A549 (cell line): Measurements from ENCODE around the gene WFDC1. TPM values are rescaled to one million over a fixed set of nuclear protein-coding genes. Genes with fewer than 3 reads are reported as not detected.

ENCODE experiments used
- ATAC-seq, 2 experiments: fragments of 200-7000 bp in 1 of 2; fragments of >200 bp in 1 of 2; cut with Nextera tagmentation in 1 of 2; cut with Tn5 transposase in 1 of 2; 3 replicates each; pipeline versions ENCODE4 v1.8.0 to v1.9.1; 2018 to 2020; ENCODE audit warnings: mild to moderate bottlenecking in 1 of 2, moderate library complexity in 1 of 2
- CTCF ChIA-PET: fragments of 300-600 bp; sonication (Branson Sonifier 250); formaldehyde crosslinking; extraction: SDS; loops from one replicate; lab custom pipeline; 2021; ENCODE audit warnings: antibody characterized with exemption, inconsistent platforms; lab: Yijun Ruan, JAX
- POLR2A ChIA-PET: fragments of 350-600 bp; formaldehyde crosslinking; extraction: SDS; loops from one replicate; lab custom pipeline; 2021; ENCODE audit warnings: antibody characterized with exemption, inconsistent platforms; lab: Yijun Ruan, JAX
- DNase-seq, 2 experiments: peaks; one replicate each; pipeline versions ENCODE4 v3.0.0 to v3.0.0-alpha.2; 2011 to 2016; ENCODE audit warnings: low read depth in 1 of 2, low spot score in 1 of 2
- FAIRE-seq: peaks from 2 replicates; lab custom pipeline; 2011; peaks lifted over from hg19 to GRCh38; lab: Jason Lieb, UNC
- H3K27ac ChIP-seq, 2 experiments: fragments of >200 bp; sonication (Bioruptor Twin); formaldehyde crosslinking; 3 replicates each; pipeline ENCODE4 v1.5.1; 2016 to 2017
- H3K4me1 ChIP-seq: fragments of >200 bp; sonication (Bioruptor Twin); formaldehyde crosslinking; 3 replicates; pipeline ENCODE4 v1.6.1; 2016
- H3K4me2 ChIP-seq: fragments of >200 bp; sonication (Bioruptor Twin); formaldehyde crosslinking; 3 replicates; pipeline ENCODE4 v1.6.1; 2016
- H3K4me3 ChIP-seq: fragments of >200 bp; sonication (Bioruptor Twin); formaldehyde crosslinking; 3 replicates; pipeline ENCODE4 v1.5.1; 2016
- H3K9me3 ChIP-seq: fragments of >200 bp; sonication (Bioruptor Twin); formaldehyde crosslinking; 3 replicates; pipeline ENCODE4 v1.6.1; 2016
- BCL3 ChIP-seq: fragments of >200 bp; sonication (Bioruptor Twin); formaldehyde crosslinking; IDR thresholded peaks from 3 replicates; pipeline ENCODE4 v1.6.1; 2016
- CBX8 ChIP-seq: fragments of 200-600 bp; sonication (generic); IDR thresholded peaks from 2 replicates; pipeline ENCODE4 v1.6.1; 2016
- CHD2 ChIP-seq: fragments of 150-350 bp; IDR thresholded peaks from 2 replicates; pipeline ENCODE4 v1.6.1; 2014; ENCODE audit warnings: low read length; ENCODE audit not compliant: partially characterized antibody
- CHD4 ChIP-seq: fragments of 200-600 bp; sonication (generic); IDR thresholded peaks from 2 replicates; pipeline ENCODE4 v1.6.1; 2016; ENCODE audit warnings: antibody characterized with exemption, mild to moderate bottlenecking, borderline replicate concordance
- CTCF ChIP-seq: fragments of >200 bp; sonication (Bioruptor Twin); formaldehyde crosslinking; IDR thresholded peaks from 3 replicates; pipeline ENCODE4 v1.5.1; 2016
- E2F6 ChIP-seq: IDR thresholded peaks from 2 replicates; pipeline ENCODE4 v1.6.1; 2012; ENCODE audit warnings: low read depth, borderline replicate concordance
- EHMT2 ChIP-seq: fragments of 200-600 bp; sonication (generic); IDR thresholded peaks from 2 replicates; pipeline ENCODE4 v1.6.1; 2016; ENCODE audit warnings: antibody characterized with exemption, low read depth, mild to moderate bottlenecking, moderate library complexity
- ELK1 ChIP-seq: fragments of 150-350 bp; IDR thresholded peaks from 2 replicates; pipeline ENCODE4 v1.6.1; 2014; ENCODE audit warnings: low read depth, mild to moderate bottlenecking, low read length
- EP300 ChIP-seq, 2 experiments: fragments of >200 bp; sonication (Bioruptor Twin); formaldehyde crosslinking; IDR thresholded peaks; 2 replicates in 1 of 2; 3 replicates in 1 of 2; pipeline ENCODE4 v1.6.1; 2016 to 2017
- FOSB ChIP-seq: fragments of 250-450 bp; sonication (Bioruptor Pico); IDR thresholded peaks from 2 replicates; pipeline ENCODE4 v1.5.0; 2020; ENCODE audit warnings: mild to moderate bottlenecking, moderate library complexity
- FOXS1 ChIP-seq: fragments of 250-450 bp; sonication (Bioruptor Pico); IDR thresholded peaks from 2 replicates; pipeline ENCODE4 v1.5.0; 2020; ENCODE audit warnings: mild to moderate bottlenecking, moderate library complexity
- GATA3 ChIP-seq: IDR thresholded peaks from 2 replicates; pipeline ENCODE4 v1.6.1; 2012; ENCODE audit warnings: borderline replicate concordance
- HDAC2 ChIP-seq: fragments of 200-600 bp; sonication (generic); IDR thresholded peaks from 2 replicates; pipeline ENCODE4 v1.6.1; 2016
- HES2 ChIP-seq: fragments of >200 bp; sonication (Bioruptor Twin); formaldehyde crosslinking; IDR thresholded peaks from 2 replicates; pipeline ENCODE4 v1.6.1; 2016
- HMGXB4 ChIP-seq: fragments of 250-450 bp; sonication (Bioruptor Pico); IDR thresholded peaks from 2 replicates; pipeline ENCODE4 v1.5.0; 2021; ENCODE audit warnings: mild to moderate bottlenecking, moderate library complexity, borderline replicate concordance
- HOXA7 ChIP-seq: fragments of 250-450 bp; sonication (Bioruptor Pico); IDR thresholded peaks from 2 replicates; pipeline ENCODE4 v1.5.0; 2020; ENCODE audit warnings: mild to moderate bottlenecking, moderate library complexity
- KDM5A ChIP-seq: fragments of 200-600 bp; sonication (generic); IDR thresholded peaks from 2 replicates; pipeline ENCODE4 v1.6.1; 2016; ENCODE audit warnings: antibody characterized with exemption, mild to moderate bottlenecking
- NR3C1 ChIP-seq: fragments of >200 bp; sonication (Bioruptor Twin); formaldehyde crosslinking; IDR thresholded peaks from 3 replicates; pipeline ENCODE4 v1.6.1; 2017
- PBX3 ChIP-seq: IDR thresholded peaks from 2 replicates; pipeline ENCODE4 v1.6.1; 2012
- PHF8 ChIP-seq: fragments of 200-600 bp; sonication (generic); IDR thresholded peaks from 2 replicates; pipeline ENCODE4 v1.6.1; 2016; ENCODE audit warnings: low read depth, mild to moderate bottlenecking, antibody characterized with exemption, moderate library complexity, borderline replicate concordance
- POLR2A ChIP-seq: IDR thresholded peaks from 2 replicates; pipeline ENCODE4 v1.6.1; 2012; ENCODE audit warnings: mild to moderate bottlenecking, low read length
- POLR2AphosphoS2 ChIP-seq: conservative IDR thresholded peaks from 2 replicates; pipeline ENCODE4 v1.6.1; 2012; ENCODE audit warnings: low read length, improper control_type of control experiment, inconsistent platforms
- RAD21 ChIP-seq, 2 experiments: fragments of >200 bp in 1 of 2; sonication (Bioruptor Twin) in 1 of 2; formaldehyde crosslinking in 1 of 2; IDR thresholded peaks in 1 of 2; conservative IDR thresholded peaks in 1 of 2; 2 replicates in 1 of 2; 3 replicates in 1 of 2; pipeline ENCODE4 v1.6.1; 2012 to 2018; ENCODE audit warnings: inconsistent platforms in 1 of 2
- RCOR1 ChIP-seq: fragments of 150-350 bp; IDR thresholded peaks from 2 replicates; pipeline ENCODE4 v1.6.1; 2014; ENCODE audit warnings: antibody characterized with exemption, low read length, low read depth
- RFX5 ChIP-seq: fragments of 450-650 bp; IDR thresholded peaks from 2 replicates; pipeline ENCODE4 v1.7.1; 2014; ENCODE audit warnings: antibody characterized with exemption, mild to moderate bottlenecking, moderate library complexity
- RNF2 ChIP-seq: fragments of 200-600 bp; sonication (generic); IDR thresholded peaks from 2 replicates; pipeline ENCODE4 v1.6.1; 2016; ENCODE audit warnings: low read depth, mild to moderate bottlenecking, antibody characterized with exemption, moderate library complexity, borderline replicate concordance
- TFCP2L1 ChIP-seq: fragments of 250-450 bp; sonication (Bioruptor Pico); IDR thresholded peaks from 2 replicates; pipeline ENCODE4 v1.5.0; 2021; ENCODE audit warnings: mild to moderate bottlenecking
- USF2 ChIP-seq: fragments of 450-650 bp; IDR thresholded peaks from 2 replicates; pipeline ENCODE4 v1.6.1; 2014; ENCODE audit warnings: antibody characterized with exemption
- ZC3H11A ChIP-seq: fragments of 450-650 bp; IDR thresholded peaks from 2 replicates; pipeline ENCODE4 v1.6.1; 2014; ENCODE audit warnings: antibody characterized with exemption, mild to moderate bottlenecking
- ZNF302 ChIP-seq: fragments of 250-450 bp; sonication (Bioruptor Pico); IDR thresholded peaks from 2 replicates; pipeline ENCODE4 v1.9.0; 2021; ENCODE audit warnings: inconsistent platforms, mild to moderate bottlenecking, moderate library complexity
- WGBS: methylation state at CpG from one replicate; pipeline ENCODE4 v1.1.6; 2017; ENCODE audit errors: missing lambda C conversion rate; 5-methylcytosine and 5-hydroxymethylcytosine counted together
- polyA plus RNA-seq, 4 experiments: library from polyadenylated mRNA; depleted of rRNA in 3 of 4; stranded (reverse); fragments of >200 nt; fragmentation: RNase III in 1 of 4; extraction: RNeasy Plus Mini Kit Qiagen cat#74134 plus additional on column Dnase treatment in 1 of 4; gene quantifications; 2 replicates in 3 of 4; 3 replicates in 1 of 4; pipeline ENCODE4 v1.2.3, GENCODE V29; 2011 to 2017

WFDC1 gene
- polyA plus RNA-seq, 2 of the 4 experiments (the other 2 are of a cell fraction) = not detected

GRCh38 chr16:84267380-84267779 is 27.3 kb upstream of the WFDC1 start:
- no peak for DNase-seq
- FAIRE-seq = no peak
- ChIA-PET CTCF (interaction anchor here (0.9 to 17.8 kb wide), 4 partner anchors 8 to 239 kb away, joined by 4 to 245 read pairs (median 41); no protein-coding TSS in a partner anchor), POLR2A (no interaction called here)
- ATAC-seq = no peak
- WGBS = 47% methylated on average over 4 of the region's 4 CpGs
- Histone ChIP-seq H3K4me2 (no peak overlapping the region), H3K4me1 (no peaks in the 10 kb centered on the region), H3K9me3 (no peaks in the 10 kb centered on the region), H3K4me3 (no peak overlapping the region), H3K27ac (no peak overlapping the region)
- TF ChIP-seq ELK1 (no peak), HMGXB4 (CRISPR knock-in tag) (no peak), HOXA7 (CRISPR knock-in tag) (no peak), KDM5A (no peak), HDAC2 (no peak), CBX8 (no peak), POLR2A (no peak), RCOR1 (no peak), RNF2 (no peak), BCL3 (no peak)

GRCh38 chr16:84268291-84269040 is 26.2 kb upstream of the WFDC1 start:
- WGBS = 53% methylated on average over 18 of the region's 18 CpGs
- ATAC-seq (no peak), DNase-seq (no peak), FAIRE-seq (no peak)
- ChIA-PET POLR2A (no interaction called here), CTCF (interaction anchor here (0.8 to 17.8 kb wide), 5 partner anchors 9 to 238 kb away, joined by 3 to 245 read pairs (median 6); partner anchors contain the start of gene TAF1C)
- no peaks in the 10 kb centered on the region for H3K4me1 ChIP-seq
- no peak overlapping the region for H3K4me2 ChIP-seq
- TF ChIP-seq E2F6 (no peak), EP300 (IDR thresholded peaks at IDR 0.05) (no peak), GATA3 (no peak), FOXS1 (CRISPR knock-in tag) (no peak), RFX5 (no peak), ZNF302 (CRISPR knock-in tag) (no peak), RAD21 (conservative IDR thresholded peaks at IDR 0.05 in 1 of 2, IDR thresholded peaks at IDR 0.05 in 1 of 2) (no peak), TFCP2L1 (CRISPR knock-in tag) (no peak), NR3C1 (no peak), CHD4 (no peak), CHD2 (no peak), POLR2AphosphoS2 (no peak), ZC3H11A (no peak), USF2 (no peak), FOSB (CRISPR knock-in tag) (no peak), HES2 (no peak), PBX3 (no peak), PHF8 (no peak), CTCF (no peak), EHMT2 (no peak)
- H3K27ac ChIP-seq = no peak overlapping the region
- no peak overlapping the region for H3K4me3 ChIP-seq
- H3K9me3 ChIP-seq = no peaks in the 10 kb centered on the region
